Activated CD4-positive, alpha-beta T cell treated with anti-CD3 and anti-CD28 coated beads for 48 hours (primary cell): ENCODE measurements around the gene MAGED4.
"Not testable (repeated sequence)": the region's sequence is repeated elsewhere in the genome, so short reads cannot be mapped to it uniquely, and the experiment has no call there.

Experiments used
- DNase-seq: peaks from one replicate; pipeline ENCODE4 v3.0.0-alpha.2; 2020

MAGED4 gene

GRCh38 chrX:52184440-52185077 is at the start of gene MAGED4:
Gene MAGED4 (plus strand): TSS chrX:52184888. CDS start chrX:52185923, 1,035 bp downstream.
- not testable (repeated sequence) for DNase-seq

- no peak for DNase-seq
These were observed 45.7 kb upstream of the MAGED4 start for GRCh38 chrX:52138830-52139544.

GRCh38 chrX:52139545-52139895 is 45.2 kb upstream of the MAGED4 start:
- no peak for DNase-seq

GRCh38 chrX:52140020-52140419 is 44.7 kb upstream of the MAGED4 start:
- DNase-seq: no peak

- not testable (repeated sequence) for DNase-seq
These were observed 34.0 kb upstream of the MAGED4 start for GRCh38 chrX:52150667-52151066.

GRCh38 chrX:52160140-52160539 is 24.5 kb upstream of the MAGED4 start:
- peak; percentile 2 for DNase-seq

- DNase-seq: no peak
These were observed 17.8 kb upstream of the MAGED4 start for GRCh38 chrX:52166840-52167239.

- DNase-seq: not testable (repeated sequence)
These were observed 13.6 kb upstream of the MAGED4 start for GRCh38 chrX:52171055-52171454.

GRCh38 chrX:52185078-52185453 is 378 bp downstream of the MAGED4 start:
- not testable (repeated sequence) for DNase-seq

- DNase-seq: not testable (repeated sequence)
These were observed 26.7 kb downstream of the MAGED4 start for GRCh38 chrX:52211405-52211804.

GRCh38 chrX:52213276-52213675 is 28.6 kb downstream of the MAGED4 start:
- no peak for DNase-seq

- DNase-seq: no peak
These were observed 31.9 kb downstream of the MAGED4 start for GRCh38 chrX:52216541-52216940.

GRCh38 chrX:52217494-52218160 is 32.9 kb downstream of the MAGED4 start:
- no peak for DNase-seq

GRCh38 chrX:52220936-52221335 is 36.2 kb downstream of the MAGED4 start:
- DNase-seq: no peak
